GM12872 (cell line): ENCODE data around the gene VPS13C.

Source experiments
- CTCF ChIP-seq: IDR thresholded peaks from 3 replicates; pipeline ENCODE4 v1.5.1; 2011; ENCODE audit warnings: low read depth, mild to moderate bottlenecking, low read length, moderate library complexity; ENCODE audit not compliant: insufficient read depth

Gene VPS13C

GRCh38 chr15:61893146-61893545, 167.1 kb downstream of the VPS13C start:
- no peak for TF ChIP-seq CTCF

- no peak for TF ChIP-seq CTCF
These were observed 168.1 kb downstream of the VPS13C start for GRCh38 chr15:61892140-61892539.

- TF ChIP-seq CTCF, result no peak
These were observed 170.1 kb downstream of the VPS13C start for GRCh38 chr15:61890106-61890505.

- TF ChIP-seq CTCF, result no peak
These were observed 170.5 kb downstream of the VPS13C start for GRCh38 chr15:61889706-61890105.

- no peak for TF ChIP-seq CTCF
These were observed 172.0 kb downstream of the VPS13C start for GRCh38 chr15:61888074-61888780.

- TF ChIP-seq CTCF, result no peak
These were observed 180.2 kb downstream of the VPS13C start for GRCh38 chr15:61880084-61880483.

- no peak for TF ChIP-seq CTCF
These were observed 181.0 kb downstream of the VPS13C start for GRCh38 chr15:61879219-61879618.
